OCI-LY1 (cell line): Measurements from ENCODE around the gene RFNG.

Experiments used
- CTCF ChIP-seq: fragments of 200-600 bp; sonication (generic), shearing (Covaris generic); IDR thresholded peaks from 2 replicates; pipeline ENCODE4 v1.5.1; 2017; ENCODE audit warnings: mild to moderate bottlenecking, antibody characterized with exemption, low read length, moderate library complexity, mixed read lengths
- EZH2 ChIP-seq: fragments of 200-600 bp; sonication (generic), shearing (Covaris generic); IDR thresholded peaks from 2 replicates; pipeline ENCODE4 v1.8.0; 2017; ENCODE audit warnings: borderline replicate concordance, mixed run types, mild to moderate bottlenecking, antibody characterized with exemption, low read length, moderate library complexity, mixed read lengths

DNA sequence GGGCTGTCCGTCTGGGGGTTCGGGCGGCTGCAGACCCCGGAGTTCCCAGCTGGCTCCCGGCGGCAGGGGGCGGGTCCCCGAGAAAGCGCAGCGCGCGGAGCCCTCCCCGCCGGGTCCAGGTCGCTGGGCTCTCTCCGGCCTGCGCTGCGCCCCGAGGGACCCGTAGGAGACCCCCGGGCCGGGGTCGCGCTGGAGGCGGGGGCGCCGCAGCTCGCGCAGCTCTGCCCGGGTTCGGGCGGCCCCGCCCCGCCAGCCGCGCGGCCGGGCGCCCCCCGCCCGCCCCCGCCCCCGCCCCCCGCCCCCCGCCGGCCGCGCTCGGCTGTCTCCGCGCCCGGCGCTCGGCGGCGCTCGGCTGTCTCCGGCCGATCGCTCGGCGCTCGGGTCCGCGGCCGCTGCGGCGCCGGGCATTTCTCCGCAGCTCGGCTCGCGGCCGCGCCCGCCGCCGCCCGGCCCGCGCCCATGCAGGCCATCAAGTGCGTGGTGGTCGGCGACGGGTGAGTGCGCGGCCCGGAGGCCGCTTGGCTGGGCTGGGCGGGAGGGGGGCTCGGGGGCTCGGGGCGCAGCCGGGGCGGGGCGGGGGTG, 20.2 kb downstream of the RFNG start, which contains the start of gene RAC3:
- TF ChIP-seq CTCF, result no peak
- no peak for TF ChIP-seq EZH2
